GM12878 (cell line): ENCODE data around the gene ABCD2. TPM values are rescaled to one million over a fixed set of nuclear protein-coding genes. Genes with fewer than 3 reads are reported as not detected.

Experiments
- ATAC-seq: fragments of 200-7000 bp; cut with Tn5 transposase; 3 replicates; pipeline ENCODE4 v1.9.1; 2020; ENCODE audit warnings: mild to moderate bottlenecking, moderate library complexity
- BruUV-seq: library from RNA; stranded (reverse); fragments of 400-500 nt; replicated peaks from 2 replicates; lab custom pipeline; 2021; lab: Mats Ljungman, UMichigan
- CTCF ChIA-PET: fragments of 300-600 bp; sonication (Branson Sonifier 250); formaldehyde crosslinking; extraction: SDS; loops from one replicate; lab custom pipeline; 2021; ENCODE audit warnings: inconsistent platforms; lab: Yijun Ruan, JAX
- POLR2A ChIA-PET: fragments of 350-600 bp; formaldehyde crosslinking; extraction: SDS; loops from one replicate; lab custom pipeline; 2021; ENCODE audit warnings: inconsistent platforms; lab: Charles Lee
- RAD21 ChIA-PET: fragments of 300-600 bp; sonication (Branson Sonifier 250); formaldehyde crosslinking; loops from one replicate; lab custom pipeline; 2023; ENCODE audit warnings: antibody characterized with exemption; ENCODE audit not compliant: unreplicated experiment; lab: Charles Lee
- SMC1A ChIA-PET: fragments of 300-600 bp; sonication (Branson Sonifier 250); formaldehyde crosslinking; loops from one replicate; lab custom pipeline; 2023; ENCODE audit not compliant: unreplicated experiment, uncharacterized antibody; lab: Charles Lee
- DNase-seq: peaks from one replicate; pipeline ENCODE4 v3.0.0-alpha.2; 2011; ENCODE audit warnings: low read depth, low spot score
- FAIRE-seq: peaks from 3 replicates; lab custom pipeline; 2011; peaks lifted over from hg19 to GRCh38; lab: Jason Lieb, UNC
- H2AFZ ChIP-seq: 2 replicates; pipeline ENCODE4 v1.6.0; 2011; ENCODE audit warnings: low read depth, low read length, control low read depth; ENCODE audit not compliant: control insufficient read depth
- H3K27ac ChIP-seq: 2 replicates; pipeline ENCODE4 v1.5.1; 2011; ENCODE audit warnings: control low read depth; ENCODE audit not compliant: control insufficient read depth, insufficient read depth
- H3K27me3 ChIP-seq, 2 experiments: replicated peaks in 1 of 2; 2 replicates each; pipeline versions ENCODE4 v1.6.0 to v1.6.1; 2011; ENCODE audit warnings: low read length in 1 of 2; ENCODE audit not compliant: control insufficient read depth in 2 of 2, insufficient read depth in 2 of 2
- H3K36me3 ChIP-seq, 2 experiments: 2 replicates each; pipeline ENCODE4 v1.5.1; 2011; ENCODE audit warnings: low read length in 1 of 2; ENCODE audit not compliant: control insufficient read depth in 2 of 2, insufficient read depth in 2 of 2
- H3K4me1 ChIP-seq: 2 replicates; pipeline ENCODE4 v1.6.1; 2011; ENCODE audit warnings: mild to moderate bottlenecking, low read length, moderate library complexity, mixed read lengths; ENCODE audit not compliant: control insufficient read depth, insufficient read depth
- H3K4me2 ChIP-seq: 2 replicates; pipeline ENCODE4 v1.6.0; 2011; ENCODE audit warnings: control low read depth; ENCODE audit not compliant: control insufficient read depth, insufficient read depth
- H3K4me3 ChIP-seq: fragments of 200-600 bp; sonication (generic); 2 replicates; pipeline ENCODE4 v1.5.1; 2016
- H3K79me2 ChIP-seq: 2 replicates; pipeline ENCODE4 v1.6.0; 2011; ENCODE audit warnings: low read length; ENCODE audit not compliant: control insufficient read depth, insufficient read depth
- H3K9ac ChIP-seq: 2 replicates; pipeline ENCODE4 v1.8.0; 2011; ENCODE audit warnings: low read length, control low read depth, mixed read lengths; ENCODE audit not compliant: control insufficient read depth, insufficient read depth
- H3K9me3 ChIP-seq: replicated peaks from 3 replicates; pipeline ENCODE4 v1.5.1; 2011; ENCODE audit warnings: mild to moderate bottlenecking, low read length; ENCODE audit not compliant: control insufficient read depth, insufficient read depth
- H4K20me1 ChIP-seq: 2 replicates; pipeline ENCODE4 v1.6.0; 2011; ENCODE audit not compliant: control insufficient read depth, insufficient read depth
- EGR1 ChIP-seq, 2 experiments: IDR thresholded peaks; 1 replicate in 1 of 2; 2 replicates in 1 of 2; pipeline ENCODE4 v1.6.1; 2011 to 2012; ENCODE audit warnings: low read depth in 2 of 2, low read length in 2 of 2, borderline replicate concordance in 1 of 2, mild to moderate bottlenecking in 1 of 2, moderate library complexity in 1 of 2
- EP300 ChIP-seq, 2 experiments: fragments of 150-350 bp in 1 of 2; IDR thresholded peaks; 2 replicates each; pipeline ENCODE4 v1.6.1; 2011 to 2012; ENCODE audit warnings: low read depth in 2 of 2, low read length in 2 of 2, borderline replicate concordance in 1 of 2, improper control_type of control experiment in 1 of 2, inconsistent platforms in 1 of 2; ENCODE audit not compliant: control insufficient read depth in 1 of 2
- MEF2B ChIP-seq: fragments of 450-650 bp; IDR thresholded peaks from 2 replicates; pipeline ENCODE4 v1.6.1; 2018; ENCODE audit warnings: mild to moderate bottlenecking, moderate library complexity; ENCODE audit not compliant: partially characterized antibody, poor library complexity, severe bottlenecking
- MYC ChIP-seq: IDR thresholded peaks from 2 replicates; pipeline ENCODE4 v1.6.1; 2011; ENCODE audit warnings: mild to moderate bottlenecking, low read length, moderate library complexity, inconsistent platforms; ENCODE audit not compliant: insufficient read depth, insufficient replicate concordance, insufficient read length, severe bottlenecking
- PAX8 ChIP-seq: fragments of 450-650 bp; IDR thresholded peaks from 2 replicates; pipeline ENCODE4 v1.6.1; 2017; ENCODE audit warnings: mild to moderate bottlenecking, moderate library complexity
- RAD21 ChIP-seq: IDR thresholded peaks from 2 replicates; pipeline ENCODE4 v1.6.1; 2011; ENCODE audit warnings: mild to moderate bottlenecking, low read depth, low read length, moderate library complexity; ENCODE audit not compliant: insufficient read depth
- RUNX3 ChIP-seq: IDR thresholded peaks from 2 replicates; pipeline ENCODE4 v1.6.1; 2012; ENCODE audit warnings: low read length, inconsistent platforms
- SMARCA5 ChIP-seq: fragments of 450-650 bp; IDR thresholded peaks from 2 replicates; pipeline ENCODE4 v1.6.1; 2017; ENCODE audit warnings: mild to moderate bottlenecking
- SMC3 ChIP-seq: IDR thresholded peaks from 2 replicates; pipeline ENCODE4 v1.6.1; 2011; ENCODE audit warnings: low read length, improper control_type of control experiment, borderline replicate concordance
- STAT3 ChIP-seq: IDR thresholded peaks from 2 replicates; pipeline ENCODE4 v1.6.1; 2011; ENCODE audit warnings: low read depth, low read length, improper control_type of control experiment
- TCF3 ChIP-seq: IDR thresholded peaks from 2 replicates; pipeline ENCODE4 v1.6.1; 2012; ENCODE audit warnings: low read depth, mild to moderate bottlenecking, low read length, borderline replicate concordance; ENCODE audit not compliant: insufficient read depth
- WGBS: methylation state at CpG from one replicate; pipeline ENCODE4 v1.1.6; 2016; ENCODE audit warnings: low lambda C conversion rate; ENCODE audit not compliant: insufficient replicate concordance, insufficient coverage; ENCODE audit errors: missing lambda C conversion rate; 5-methylcytosine and 5-hydroxymethylcytosine counted together
- in situ Hi-C: fragments of 300-500 bp; cut with MboI; formaldehyde crosslinking; loops from 9 replicates; pipeline ENCODE4 v1.14.3; 2018; ENCODE audit warnings: mixed read lengths
- intact Hi-C: fragments of 100-400 bp; cut with micrococcal nuclease; formaldehyde crosslinking; loops from one replicate; pipeline ENCODE4 v1.14.2; 2022; ENCODE audit not compliant: unreplicated experiment
- polyA plus RNA-seq, 11 experiments: library from polyadenylated mRNA; depleted of rRNA in 4 of 11; unstranded in 6 of 11; stranded (reverse) in 5 of 11; fragments of >200 nt; fragmentation: Nextera tagmentation in 4 of 11; fragmentation: Illumina TruSeq in 1 of 11; extraction: Ambion mirVana in 4 of 11; extraction: Trizol in 1 of 11; gene quantifications; 1 replicate in 1 of 11; 2 replicates in 10 of 11; pipeline versions ENCODE4 v1.2.1 to v1.2.3, GENCODE V29; 2011 to 2016; ENCODE audit warnings: inconsistent platforms in 2 of 11, missing spikeins in 2 of 11, low read depth in 1 of 11
- total RNA-seq, 4 experiments: library from RNA; depleted of rRNA in 3 of 4; stranded (reverse); fragments of >200 nt in 3 of 4; fragmentation: Illumina TruSeq in 1 of 4; extraction: Trizol in 1 of 4; gene quantifications; 2 replicates each; pipeline versions ENCODE4 v1.2.1 to v1.2.3, GENCODE V29; 2013 to 2021
- TF ChIP-seq, protein P1 (sequence below), 3 experiments: IDR thresholded peaks in 2 of 3; conservative IDR thresholded peaks in 1 of 3; 2 replicates each; pipeline ENCODE4 v1.5.1; 2011; ENCODE audit warnings: low read depth in 3 of 3, low read length in 3 of 3, mild to moderate bottlenecking in 3 of 3, control low read depth in 2 of 3, moderate library complexity in 2 of 3, inconsistent platforms in 1 of 3, mixed read lengths in 1 of 3; ENCODE audit not compliant: control insufficient read depth in 2 of 3, insufficient read depth in 1 of 3; ENCODE audit errors: extremely low read depth in 1 of 3
- TF ChIP-seq, protein P2 (sequence below): IDR thresholded peaks from 2 replicates; pipeline ENCODE4 v1.6.1; 2012; ENCODE audit warnings: low read depth, low read length, improper control_type of control experiment

ABCD2 gene
- total and polyA plus RNA-seq, 10 of the 15 experiments (the other 5 are each of a cell fraction or from before 2014, with no cell fraction given): 4.4 to 16.2 (median 7.5) TPM

DNA sequence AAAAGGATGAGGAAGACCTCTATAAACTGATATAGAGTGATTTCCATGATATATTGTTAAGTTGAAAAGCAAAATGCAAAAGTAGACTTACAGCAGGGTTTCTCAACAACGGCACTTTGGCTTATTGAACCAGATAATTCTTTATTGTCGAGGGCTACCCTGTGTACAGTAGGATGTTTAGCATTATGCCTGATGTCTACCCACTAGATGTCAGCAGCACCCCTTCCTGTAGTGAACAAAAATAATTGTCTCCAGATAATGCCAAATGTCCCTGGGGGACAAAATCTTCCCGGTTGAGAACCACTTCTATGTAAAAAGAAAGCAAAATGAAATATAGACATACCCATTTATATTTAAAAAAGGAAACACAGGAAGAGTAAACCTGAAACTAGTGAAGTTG is 32.4 kb downstream of the ABCD2 start:
- in situ Hi-C loops (no loop called here), intact Hi-C loops (loop anchor here (1.0 to 5.0 kb wide), 2 partner anchors 105 to 405 kb away; no protein-coding TSS in a partner anchor)
- DNase-seq: no peak
- no peak overlapping the region for H3K27ac ChIP-seq
- TF ChIP-seq STAT3 (no peak), PAX8 (no peak), SMARCA5 (0 out of 2 replicates have a peak, but pooled peaks have one; percentile 13), EGR1 (IDR thresholded peaks at IDR 0.05; ENCODE audit: borderline replicate concordance in 1 of 2, low read depth in 2 of 2, low read length in 2 of 2) (no peak), TCF3 (no peak), MYC (no peak), MEF2B (peak; percentile 75), RUNX3 (no peak), SMC3 (peak; percentile 58; the same call in 1 of the 2 replicates), RAD21 (peak; percentile 50), EP300 (IDR thresholded peaks at IDR 0.05; ENCODE audit: borderline replicate concordance in 1 of 2, control insufficient read depth in 1 of 2, low read depth in 2 of 2, low read length in 2 of 2) (no peak)
- TF ChIP-seq, protein P1, sequence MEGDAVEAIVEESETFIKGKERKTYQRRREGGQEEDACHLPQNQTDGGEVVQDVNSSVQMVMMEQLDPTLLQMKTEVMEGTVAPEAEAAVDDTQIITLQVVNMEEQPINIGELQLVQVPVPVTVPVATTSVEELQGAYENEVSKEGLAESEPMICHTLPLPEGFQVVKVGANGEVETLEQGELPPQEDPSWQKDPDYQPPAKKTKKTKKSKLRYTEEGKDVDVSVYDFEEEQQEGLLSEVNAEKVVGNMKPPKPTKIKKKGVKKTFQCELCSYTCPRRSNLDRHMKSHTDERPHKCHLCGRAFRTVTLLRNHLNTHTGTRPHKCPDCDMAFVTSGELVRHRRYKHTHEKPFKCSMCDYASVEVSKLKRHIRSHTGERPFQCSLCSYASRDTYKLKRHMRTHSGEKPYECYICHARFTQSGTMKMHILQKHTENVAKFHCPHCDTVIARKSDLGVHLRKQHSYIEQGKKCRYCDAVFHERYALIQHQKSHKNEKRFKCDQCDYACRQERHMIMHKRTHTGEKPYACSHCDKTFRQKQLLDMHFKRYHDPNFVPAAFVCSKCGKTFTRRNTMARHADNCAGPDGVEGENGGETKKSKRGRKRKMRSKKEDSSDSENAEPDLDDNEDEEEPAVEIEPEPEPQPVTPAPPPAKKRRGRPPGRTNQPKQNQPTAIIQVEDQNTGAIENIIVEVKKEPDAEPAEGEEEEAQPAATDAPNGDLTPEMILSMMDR (IDR thresholded peaks at IDR 0.05 in 2 of 3, conservative IDR thresholded peaks at IDR 0.05 in 1 of 3; ENCODE audit: control insufficient read depth in 2 of 3, extremely low read depth in 1 of 3, insufficient read depth in 1 of 3, low read depth in 3 of 3, low read length in 3 of 3): peak; percentile 39 to 79 (median 55); a peak in 4 of 6 replicates
- TF ChIP-seq, protein P2, sequence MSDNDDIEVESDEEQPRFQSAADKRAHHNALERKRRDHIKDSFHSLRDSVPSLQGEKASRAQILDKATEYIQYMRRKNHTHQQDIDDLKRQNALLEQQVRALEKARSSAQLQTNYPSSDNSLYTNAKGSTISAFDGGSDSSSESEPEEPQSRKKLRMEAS: no peak
- ChIA-PET CTCF (interaction anchor here (0.6 to 3.5 kb wide), 17 partner anchors 10 to 405 kb away, joined by 3 to 24 read pairs (median 3); partner anchors contain the start of gene ABCD2), POLR2A (interaction anchor here (0.5 to 0.6 kb wide), 2 partner anchors 33 to 70 kb away, joined by 3 to 5 read pairs; partner anchors contain the start of gene ABCD2), SMC1A (interaction anchor here (1.0 to 3.4 kb wide), 5 partner anchors 11 to 404 kb away, joined by 4 to 22 read pairs (median 6); partner anchors contain the start of gene ABCD2), RAD21 (interaction anchor here (0.9 to 1.5 kb wide), 2 partner anchors 105 to 107 kb away, joined by 3 to 14 read pairs; no protein-coding TSS in a partner anchor)
- no peaks in the 10 kb centered on the region for H3K9me3 ChIP-seq
- peaks cover 0 to 4% of the 10 kb centered on the region in 2 experiments; a peak in 1 of 4 replicates for H3K36me3 ChIP-seq
- no peaks in the 10 kb centered on the region for H4K20me1 ChIP-seq
- peak overlapping the region; percentile 15; the same call in 1 of the 2 replicates for H2AFZ ChIP-seq
- no peak overlapping the region for H3K4me3 ChIP-seq
- no peak for FAIRE-seq
- no peak overlapping the region for H3K9ac ChIP-seq
- no peaks in the 10 kb centered on the region for H3K27me3 ChIP-seq
- peak; percentile 84 for ATAC-seq
- no peaks in the 10 kb centered on the region for H3K79me2 ChIP-seq
- BruUV-seq: no TSS peak
- no peak overlapping the region for H3K4me2 ChIP-seq
- no peaks in the 10 kb centered on the region for H3K4me1 ChIP-seq
- 19% methylated on average over 3 of the region's 3 CpGs for WGBS
